Right lobe of liver (tissue), 6 donors: Measurements from ENCODE around the gene EDC4. TPM values are rescaled to one million over a fixed set of nuclear protein-coding genes. Genes with fewer than 3 reads are reported as not detected.

ENCODE experiments used
- ATAC-seq, 4 donors: fragments of 200-7000 bp; cut with Tn5 transposase; one replicate each; pipeline ENCODE4 v1.9.1; 2020; ENCODE audit warnings: mild to moderate bottlenecking in 4 of 4, moderate library complexity in 4 of 4
- DNase-seq, 3 donors: peaks; one replicate each; pipeline ENCODE4 v3.0.0-alpha.2; 2020
- H3K27ac ChIP-seq, 3 donors: fragments of 200-600 bp; one replicate each; pipeline ENCODE4 v1.8.0; 2022
- H3K27me3 ChIP-seq, 2 donors: fragments of 200-600 bp; one replicate each; pipeline ENCODE4 v1.8.0; 2022
- H3K36me3 ChIP-seq, 4 donors: fragments of 200-600 bp; sonication (generic) in 1 of 4; one replicate each; pipeline versions ENCODE4 v1.5.1 to v1.8.0; 2017 to 2022; ENCODE audit warnings: control low read depth in 1 of 4
- H3K4me1 ChIP-seq, 4 donors: fragments of 200-600 bp; sonication (generic) in 1 of 4; one replicate each; pipeline versions ENCODE4 v1.5.1 to v1.8.0; 2017 to 2022; ENCODE audit warnings: control low read depth in 1 of 4
- H3K4me3 ChIP-seq, 3 donors: fragments of 200-600 bp; one replicate each; pipeline ENCODE4 v1.8.0; 2022
- H3K9me3 ChIP-seq, 4 donors: fragments of 200-600 bp; sonication (generic) in 1 of 4; one replicate each; pipeline versions ENCODE4 v1.5.1 to v1.8.0; 2017 to 2022; ENCODE audit warnings: control low read depth in 1 of 4
- POLR2A ChIP-seq: fragments of 450-650 bp; IDR thresholded peaks from one replicate; pipeline ENCODE4 v1.6.1; 2017; ENCODE audit warnings: antibody characterized with exemption, mild to moderate bottlenecking
- WGBS: methylation state at CpG from one replicate; pipeline ENCODE4 v1.1.6; 2018; ENCODE audit warnings: low coverage, low lambda C conversion rate; ENCODE audit not compliant: insufficient coverage; ENCODE audit errors: missing lambda C conversion rate; 5-methylcytosine and 5-hydroxymethylcytosine counted together
- intact Hi-C, 2 donors: fragments of 100-400 bp; cut with DNase I; formaldehyde crosslinking; loops; one replicate each; pipeline versions ENCODE4 v1.11.2 to v1.14.1; 2022
- total RNA-seq, 6 experiments: library from RNA; depleted of rRNA in 2 of 6; stranded (reverse); fragments of >200 nt in 2 of 6; fragmentation: NEBNext Ultra II Directional in 3 of 6; extraction: Animal tissue kit (Norgen Biotek cat#: 25700) in 3 of 6; gene quantifications; one replicate each; pipeline versions ENCODE4 v1.1.0 to v1.2.4, GENCODE V29; 2016 to 2023
- TF ChIP-seq, protein P1 (sequence below), 4 donors: fragments of 200-600 bp in 3 of 4; fragments of 450-650 bp in 1 of 4; IDR thresholded peaks; one replicate each; pipeline versions ENCODE4 v1.5.1 to v1.8.0; 2016 to 2022; ENCODE audit warnings: antibody characterized with exemption in 4 of 4, mild to moderate bottlenecking in 2 of 4
- donor health status: DM: no; HTN: yes; CAD: no.
- donor health status: DM: no; HTN: no; CAD: no.
- donor health status: DM: no; HTN: no; CAD: no.
- donor health status: DM: no; HTN: yes; CAD: no.
- donor health status: DM: no; HTN: yes; CAD: no.

EDC4 gene
- total RNA-seq, 6 experiments from 2014 or later = 16.2 to 25.4 (median 19.5) TPM

DNA sequence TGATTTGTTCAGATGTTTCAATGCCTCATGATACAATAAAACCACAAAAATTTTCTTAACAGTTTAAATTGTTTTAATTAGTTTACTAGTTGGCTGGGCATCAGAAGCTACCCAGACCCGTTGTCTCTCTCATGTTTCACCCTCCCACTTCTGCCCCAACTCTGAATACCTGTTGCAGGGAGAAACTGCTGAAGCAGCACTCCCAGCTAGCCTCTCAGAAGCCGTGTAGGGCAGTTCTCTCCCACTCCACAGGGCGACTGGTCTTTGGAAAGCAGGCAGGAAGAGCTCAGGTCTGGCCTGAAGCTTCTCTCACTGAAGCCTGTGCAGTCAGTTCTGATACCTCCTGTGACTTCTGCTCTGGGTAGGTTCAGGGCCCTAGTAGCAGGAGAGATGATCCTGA lies 1.6 kb upstream of the EDC4 start:
- WGBS = 65% methylated on average over 2 of the region's 3 CpGs

DNA sequence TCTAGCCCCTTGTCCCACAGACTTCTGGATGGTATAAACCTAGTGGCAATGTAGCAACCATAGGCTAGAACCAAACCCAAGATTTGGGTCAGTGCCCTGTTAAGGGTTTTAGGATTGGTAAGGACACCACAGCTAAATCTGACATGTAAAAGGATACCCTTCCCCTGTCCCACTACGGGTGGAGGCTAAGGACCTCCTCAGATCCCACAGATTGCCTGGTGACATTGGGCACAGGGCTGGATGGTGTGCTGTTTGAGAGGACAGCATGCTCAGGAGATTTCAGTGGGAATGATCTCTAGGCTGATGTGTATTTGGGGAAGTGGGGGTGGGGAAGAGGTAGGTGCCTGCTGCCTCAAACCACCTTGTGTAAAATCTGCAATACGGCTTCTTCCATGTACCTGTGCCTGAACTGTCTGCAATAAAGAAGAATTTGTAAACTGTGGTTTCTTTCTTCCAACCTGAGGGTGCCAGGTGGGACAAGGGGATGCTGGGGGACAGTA lies 671 bp upstream of the EDC4 start:
- Histone ChIP-seq H3K9me3 (no peaks in the 10 kb centered on the region), H3K27ac (peak overlapping the region; percentile 74 to 84 (median 76)), H3K4me1 (peaks cover 0 to 35% (median 8%) of the 10 kb centered on the region in 4 donors), H3K27me3 (no peaks in the 10 kb centered on the region), H3K36me3 (peaks cover 0 to 26% (median 8%) of the 10 kb centered on the region in 4 donors), H3K4me3 (peak overlapping the region; percentile 67 to 97 (median 96))
- TF ChIP-seq, protein P1, sequence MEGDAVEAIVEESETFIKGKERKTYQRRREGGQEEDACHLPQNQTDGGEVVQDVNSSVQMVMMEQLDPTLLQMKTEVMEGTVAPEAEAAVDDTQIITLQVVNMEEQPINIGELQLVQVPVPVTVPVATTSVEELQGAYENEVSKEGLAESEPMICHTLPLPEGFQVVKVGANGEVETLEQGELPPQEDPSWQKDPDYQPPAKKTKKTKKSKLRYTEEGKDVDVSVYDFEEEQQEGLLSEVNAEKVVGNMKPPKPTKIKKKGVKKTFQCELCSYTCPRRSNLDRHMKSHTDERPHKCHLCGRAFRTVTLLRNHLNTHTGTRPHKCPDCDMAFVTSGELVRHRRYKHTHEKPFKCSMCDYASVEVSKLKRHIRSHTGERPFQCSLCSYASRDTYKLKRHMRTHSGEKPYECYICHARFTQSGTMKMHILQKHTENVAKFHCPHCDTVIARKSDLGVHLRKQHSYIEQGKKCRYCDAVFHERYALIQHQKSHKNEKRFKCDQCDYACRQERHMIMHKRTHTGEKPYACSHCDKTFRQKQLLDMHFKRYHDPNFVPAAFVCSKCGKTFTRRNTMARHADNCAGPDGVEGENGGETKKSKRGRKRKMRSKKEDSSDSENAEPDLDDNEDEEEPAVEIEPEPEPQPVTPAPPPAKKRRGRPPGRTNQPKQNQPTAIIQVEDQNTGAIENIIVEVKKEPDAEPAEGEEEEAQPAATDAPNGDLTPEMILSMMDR (IDR thresholded peaks at IDR 0.05) = no peak
- no peak for TF ChIP-seq POLR2A
- peak in 1 of 4 donors; percentile 2 for ATAC-seq
- 60% methylated on average over 2 of the region's 2 CpGs for WGBS
- no peak for DNase-seq
- intact Hi-C loops = no loop called here

More for the DNA sequence above, 1.6 kb upstream of the EDC4 start:
- TF ChIP-seq, protein P1 (IDR thresholded peaks at IDR 0.05) = no peak
- no peak for TF ChIP-seq POLR2A
- no peak overlapping the region for H3K27ac ChIP-seq
- H3K4me1 ChIP-seq = peaks cover 0 to 32% (median 8%) of the 10 kb centered on the region in 4 donors
- peaks cover 0 to 27% (median 6%) of the 10 kb centered on the region in 4 donors for H3K36me3 ChIP-seq
- no peak for ATAC-seq
- H3K27me3 ChIP-seq = no peaks in the 10 kb centered on the region
- H3K4me3 ChIP-seq = no peak overlapping the region
- H3K9me3 ChIP-seq = no peaks in the 10 kb centered on the region
- no peak for DNase-seq
- intact Hi-C loops = no loop called here

DNA sequence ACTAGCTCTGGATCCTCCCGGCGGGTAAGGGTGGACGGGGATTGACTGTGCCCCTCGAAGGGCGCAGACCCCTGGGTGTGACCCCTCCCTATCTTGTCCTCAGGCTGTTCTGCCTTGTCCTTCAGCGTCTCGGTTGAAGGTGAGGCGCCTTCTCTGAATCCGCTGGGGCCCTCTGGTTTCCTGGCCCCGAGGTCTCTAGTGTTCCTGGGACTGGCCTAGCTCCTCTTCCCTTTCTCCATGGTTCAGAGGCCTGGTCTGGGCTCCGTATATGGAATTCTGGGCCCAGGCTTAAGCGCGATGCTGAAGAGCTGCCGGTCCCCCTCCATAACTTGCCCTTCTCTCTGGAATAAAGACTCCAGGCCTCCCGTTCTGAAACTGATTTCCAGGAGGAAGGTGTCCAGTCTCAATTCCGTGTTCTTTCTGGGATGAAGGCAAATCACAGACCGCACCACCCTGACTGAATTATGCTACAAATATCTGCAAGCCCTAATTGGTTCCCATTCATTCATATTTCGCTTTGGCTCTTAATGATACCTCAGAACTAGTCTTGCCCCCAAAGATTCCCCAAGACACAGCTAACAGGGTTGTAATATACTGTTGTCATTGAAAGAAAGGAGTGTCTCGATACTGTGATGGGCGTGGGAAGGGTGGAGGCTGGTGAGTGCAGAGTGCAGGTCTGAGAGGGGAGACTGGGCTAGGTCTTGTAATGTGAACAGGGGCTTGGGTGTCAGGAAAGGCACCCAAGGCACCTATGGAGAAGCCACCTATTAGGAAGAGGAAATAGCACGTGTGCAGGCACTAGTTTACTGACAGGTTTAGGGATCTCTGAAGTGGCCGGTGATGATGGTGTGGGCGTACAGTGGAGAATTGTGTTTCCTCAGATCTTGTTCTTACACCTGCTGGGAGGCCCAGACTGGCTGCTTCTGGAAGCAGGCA lies 851 bp downstream of the EDC4 start:
- intact Hi-C loops = no loop called here
- Histone ChIP-seq H3K9me3 (no peaks in the 10 kb centered on the region), H3K27ac (peak overlapping the region; percentile 74 to 84 (median 76)), H3K27me3 (no peaks in the 10 kb centered on the region), H3K36me3 (peaks cover 0 to 27% (median 13%) of the 10 kb centered on the region in 4 donors), H3K4me3 (peak overlapping the region; percentile 67 to 97 (median 96)), H3K4me1 (peaks cover 0 to 35% (median 8%) of the 10 kb centered on the region in 4 donors)
- ATAC-seq (peak in 2 of 4 donors; percentile 1 to 3), DNase-seq (no peak)
- TF ChIP-seq POLR2A = no peak
- TF ChIP-seq, protein P1 (IDR thresholded peaks at IDR 0.05) = no peak
- WGBS = 20% methylated on average over 10 of the region's 23 CpGs

- no peak for DNase-seq
- peaks cover 0 to 31% (median 18%) of the 10 kb centered on the region in 4 donors for H3K36me3 ChIP-seq
These were observed 1.5 kb downstream of the EDC4 start for GRCh38 chr16:67874372-67874771.

GRCh38 chr16:67877064-67877463 lies 4.2 kb downstream of the EDC4 start:
- no peak overlapping the region for H3K4me3 ChIP-seq
- no peak for DNase-seq
- H3K9me3 ChIP-seq = no peaks in the 10 kb centered on the region
- H3K4me1 ChIP-seq = peaks cover 0 to 27% (median 8%) of the 10 kb centered on the region in 4 donors
- WGBS = 80% methylated on average over 3 of the region's 11 CpGs
- H3K27ac ChIP-seq = no peak overlapping the region
- peaks cover 0 to 52% (median 30%) of the 10 kb centered on the region in 4 donors for H3K36me3 ChIP-seq
- no peak for ATAC-seq
- H3K27me3 ChIP-seq = no peaks in the 10 kb centered on the region
- TF ChIP-seq, protein P1 (IDR thresholded peaks at IDR 0.05) = no peak
- TF ChIP-seq POLR2A = no peak
- intact Hi-C loops = no loop called here

More at GRCh38 chr16:67874372-67874771, 1.5 kb downstream of the EDC4 start:
- intact Hi-C loops = no loop called here
- no peak for TF ChIP-seq POLR2A
- no peaks in the 10 kb centered on the region for H3K9me3 ChIP-seq
- H3K4me1 ChIP-seq = peaks cover 0 to 35% (median 8%) of the 10 kb centered on the region in 4 donors
- H3K27me3 ChIP-seq = no peaks in the 10 kb centered on the region
- WGBS = no CpG with 5 or more reads among the region's 3 CpGs
- no peak for ATAC-seq
- no peak overlapping the region for H3K27ac ChIP-seq
- peak overlapping the region in 1 of 3 donors; percentile 97 for H3K4me3 ChIP-seq
